HG02588 (cell line): Measurements from ENCODE around the gene WNT11.

ENCODE experiments used
- ATAC-seq: cut with Tn5 transposase; IDR thresholded peaks from one replicate; pipeline ENCODE4 v1.9.1; 2021; ENCODE audit warnings: mild to moderate bottlenecking, moderate library complexity; ENCODE audit not compliant: unreplicated experiment

WNT11 gene

DNA sequence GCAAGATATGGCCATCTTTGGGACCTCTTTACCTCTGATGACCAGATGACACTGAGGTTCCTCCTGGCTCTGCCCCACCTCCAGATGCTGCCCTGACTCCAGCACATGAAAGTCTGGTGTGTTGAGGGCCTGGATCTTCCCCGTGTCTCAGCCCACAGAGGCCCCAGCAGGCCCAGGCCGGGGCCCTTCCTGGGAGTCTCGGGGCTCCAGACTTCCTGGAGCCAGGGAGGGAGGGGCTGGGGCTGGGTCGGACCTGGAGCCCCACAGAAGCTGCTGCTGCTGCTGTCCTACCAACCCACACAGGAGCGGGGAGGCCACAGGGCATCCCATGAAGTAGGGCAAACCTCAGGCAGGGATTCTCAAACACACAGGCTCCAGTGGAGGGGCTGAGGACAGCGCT, 32.2 kb upstream of the WNT11 start:
- no peak for ATAC-seq

DNA sequence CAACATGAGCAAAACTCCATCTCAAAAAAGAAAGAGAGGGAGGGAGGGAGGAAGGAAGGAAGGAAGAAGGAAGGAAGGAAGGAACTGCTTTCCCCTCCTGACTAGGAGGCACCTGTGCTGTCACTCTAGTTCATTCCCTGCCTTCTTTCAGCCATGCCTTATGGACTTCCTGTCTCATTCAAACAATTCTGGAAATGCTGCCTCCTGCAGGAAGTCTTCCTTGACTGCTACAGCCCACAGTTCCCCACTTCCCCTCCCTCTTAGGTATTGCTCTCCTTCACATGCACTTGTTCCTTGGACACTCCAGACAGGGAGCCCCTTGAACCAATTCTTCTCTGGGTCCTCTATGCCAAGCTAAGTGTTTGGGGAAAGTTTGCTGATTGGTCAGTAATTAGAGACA, 31.6 kb upstream of the WNT11 start:
- ATAC-seq = no peak

DNA sequence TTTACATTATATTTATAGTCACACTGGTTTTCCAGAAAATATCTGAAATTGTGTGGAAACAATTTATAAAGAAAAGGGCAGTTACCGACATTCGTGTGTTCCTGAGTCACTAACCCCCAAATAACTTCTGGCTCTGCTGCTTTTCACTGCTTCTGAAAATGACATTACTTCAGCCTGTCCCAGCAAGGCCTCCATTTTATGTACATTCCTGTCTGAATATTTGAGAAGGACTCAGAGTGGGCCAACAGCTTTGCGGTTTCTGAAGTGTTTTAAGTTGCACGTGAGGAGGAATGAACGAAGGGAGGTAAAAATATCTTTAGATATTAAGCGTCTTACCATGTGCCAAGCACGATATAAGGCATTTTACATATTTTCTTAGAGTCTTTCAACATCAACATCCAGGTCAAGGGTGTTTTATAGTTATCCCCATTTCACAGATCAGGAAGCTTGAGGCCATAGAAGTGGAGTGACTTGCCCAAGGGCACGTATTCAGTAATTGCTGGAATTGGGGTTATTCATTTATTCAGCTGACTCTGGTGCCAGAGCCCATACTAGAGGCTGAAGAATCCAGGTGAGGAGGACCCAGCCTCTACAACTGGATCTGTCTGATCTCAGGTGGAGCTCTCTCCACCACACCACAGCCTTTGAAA, 30.8 kb upstream of the WNT11 start:
- no peak for ATAC-seq

- ATAC-seq = peak; percentile 18
Observed at GRCh38 chr11:76236092-76236999, 30.0 kb upstream of the WNT11 start.

DNA sequence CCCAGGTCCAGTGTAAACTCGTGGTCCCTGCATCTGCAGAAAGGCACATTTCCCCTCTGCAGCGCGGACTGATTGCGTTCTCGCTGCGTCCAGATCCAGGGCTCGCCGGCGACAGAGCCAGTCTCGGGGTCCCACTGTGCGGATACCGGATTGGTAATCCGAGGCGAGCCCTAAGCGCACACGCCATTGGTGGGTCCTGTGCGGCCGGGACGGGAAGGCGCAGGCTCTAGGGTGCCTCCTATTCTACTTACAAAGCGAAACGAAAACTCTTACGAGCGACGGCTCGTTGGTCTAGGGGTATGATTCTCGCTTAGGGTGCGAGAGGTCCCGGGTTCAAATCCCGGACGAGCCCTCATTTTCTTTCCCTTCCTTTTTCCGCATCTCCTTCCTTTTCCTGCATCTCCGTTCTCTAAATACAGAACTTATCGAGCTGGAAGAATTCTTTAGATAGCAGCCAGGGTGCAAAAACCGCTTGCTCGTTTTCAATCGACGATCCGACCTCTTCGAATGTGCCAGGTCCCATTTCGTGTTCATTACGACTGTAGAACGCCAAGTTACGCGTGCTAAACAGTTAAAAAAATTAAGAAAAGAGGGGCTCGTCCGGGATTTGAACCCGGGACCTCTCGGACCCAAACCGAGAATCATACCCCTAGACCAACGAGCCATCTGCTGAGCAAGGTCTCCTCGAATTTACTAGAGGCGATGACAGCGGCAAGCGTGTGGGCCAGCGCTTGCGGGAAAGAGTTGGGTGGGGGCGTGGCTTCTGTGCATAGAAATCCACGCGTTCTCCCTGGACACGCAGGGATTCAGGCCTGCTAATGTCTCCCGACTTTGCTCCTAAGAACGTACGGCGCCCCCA, 29.2 kb upstream of the WNT11 start:
- ATAC-seq = peak; percentile 65

GRCh38 chr11:76234416-76235232, 28.3 kb upstream of the WNT11 start:
- ATAC-seq = peak; percentile 2

DNA sequence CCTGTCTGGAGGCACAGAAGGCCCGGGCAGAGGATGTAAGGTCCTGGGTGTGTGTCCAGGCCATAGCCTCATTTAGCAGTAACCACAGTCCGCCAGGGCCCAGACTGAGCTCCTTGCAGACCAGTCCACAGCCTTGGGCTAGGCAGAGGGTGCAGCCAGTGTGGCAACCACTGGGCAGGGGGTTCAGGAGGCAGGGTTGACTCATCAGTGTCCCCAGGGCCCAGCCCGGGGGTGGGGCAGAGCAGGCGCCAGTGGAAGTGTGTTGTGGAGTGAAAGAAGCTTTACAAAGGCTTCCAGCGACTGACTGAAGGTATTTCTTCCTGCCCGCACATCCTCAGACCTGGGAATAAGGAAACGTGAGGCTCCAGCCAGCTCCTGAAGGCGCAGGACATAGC, 27.7 kb upstream of the WNT11 start:
- ATAC-seq = no peak

DNA sequence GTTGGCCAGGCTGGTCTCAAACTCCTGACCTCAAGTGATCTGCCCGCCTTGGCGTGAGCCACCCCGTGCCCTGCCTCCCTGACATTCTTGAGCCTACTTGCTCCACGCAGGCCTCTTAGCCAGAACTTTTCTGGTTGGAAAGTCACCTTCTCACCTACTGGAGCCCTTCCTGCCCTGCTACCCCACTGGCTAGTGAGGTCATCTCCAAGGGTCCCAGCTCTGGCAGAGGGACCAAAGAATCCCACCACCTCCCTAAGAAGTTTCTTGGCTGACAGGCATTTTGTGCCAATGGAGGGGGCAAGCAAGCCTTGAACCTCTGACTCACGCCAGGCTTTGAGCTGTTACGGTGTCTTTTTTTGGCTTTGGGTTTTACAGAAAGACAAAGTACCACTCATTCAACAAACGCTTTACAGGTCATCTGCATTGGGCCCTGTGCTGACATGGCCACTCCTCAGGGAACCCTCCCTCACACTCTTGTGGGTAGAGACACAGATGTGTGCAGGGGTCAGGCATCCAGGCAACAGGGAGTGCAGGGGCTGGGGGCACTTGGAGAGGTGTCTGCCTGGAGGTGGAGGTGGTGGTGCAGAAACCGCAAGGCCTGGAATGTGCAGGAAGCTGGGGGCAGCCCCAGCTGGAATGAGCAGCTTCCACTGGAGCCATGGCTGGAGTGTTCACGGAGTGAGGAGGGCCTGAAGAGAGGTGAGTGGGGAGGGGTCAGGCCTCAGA, 27.1 kb upstream of the WNT11 start:
- no peak for ATAC-seq

GRCh38 chr11:76232026-76232665, 25.8 kb upstream of the WNT11 start:
- no peak for ATAC-seq

DNA sequence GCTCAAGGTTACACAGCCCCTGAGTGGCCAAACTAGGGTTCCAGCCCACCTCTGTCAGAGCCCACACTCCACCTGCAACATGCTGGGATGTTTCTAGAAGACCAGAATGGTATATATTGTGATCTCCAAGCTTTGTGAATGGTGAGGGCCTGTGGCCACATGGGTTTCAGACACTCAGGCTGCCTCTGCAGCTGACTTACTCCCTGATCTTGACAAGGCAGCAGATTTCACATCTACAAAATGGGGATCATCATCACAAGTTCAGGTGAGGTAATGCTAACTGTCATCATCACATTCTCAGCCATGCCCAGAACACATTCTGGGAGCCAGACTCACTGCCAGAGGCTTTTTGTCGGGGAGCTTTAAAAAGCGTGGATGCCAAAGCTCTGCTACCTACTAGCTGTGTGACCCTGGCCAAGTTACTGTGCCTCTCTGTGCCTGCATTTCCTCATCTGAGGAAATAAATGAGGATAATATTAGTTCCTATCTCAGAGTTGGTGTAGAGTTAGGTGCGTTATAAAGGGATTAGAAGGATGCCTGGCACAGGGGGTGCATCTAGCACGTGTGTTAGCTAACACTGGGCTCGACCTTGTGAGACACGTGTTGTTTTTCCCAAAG, 24.9 kb upstream of the WNT11 start:
- no peak for ATAC-seq

DNA sequence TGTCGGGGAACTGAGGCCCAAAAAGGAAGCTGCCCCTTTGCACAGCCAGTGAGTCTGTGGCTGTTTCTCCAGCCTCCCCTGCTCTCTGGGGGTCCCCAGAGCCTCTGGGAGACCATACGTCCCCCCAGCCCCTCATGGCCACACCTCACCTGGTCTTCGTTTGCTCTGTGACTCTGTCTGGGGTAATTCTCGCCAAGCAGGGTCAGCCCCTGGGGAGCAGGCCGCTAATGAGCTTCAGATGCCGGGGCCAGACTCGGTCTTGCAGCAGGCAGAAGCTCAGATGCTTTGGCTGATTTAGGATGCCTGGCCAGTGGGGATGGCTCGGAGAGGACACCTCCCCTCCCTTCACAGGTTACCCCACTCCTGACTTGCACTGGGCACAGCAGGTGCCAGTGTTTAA, 24.1 kb upstream of the WNT11 start:
- ATAC-seq = no peak

DNA sequence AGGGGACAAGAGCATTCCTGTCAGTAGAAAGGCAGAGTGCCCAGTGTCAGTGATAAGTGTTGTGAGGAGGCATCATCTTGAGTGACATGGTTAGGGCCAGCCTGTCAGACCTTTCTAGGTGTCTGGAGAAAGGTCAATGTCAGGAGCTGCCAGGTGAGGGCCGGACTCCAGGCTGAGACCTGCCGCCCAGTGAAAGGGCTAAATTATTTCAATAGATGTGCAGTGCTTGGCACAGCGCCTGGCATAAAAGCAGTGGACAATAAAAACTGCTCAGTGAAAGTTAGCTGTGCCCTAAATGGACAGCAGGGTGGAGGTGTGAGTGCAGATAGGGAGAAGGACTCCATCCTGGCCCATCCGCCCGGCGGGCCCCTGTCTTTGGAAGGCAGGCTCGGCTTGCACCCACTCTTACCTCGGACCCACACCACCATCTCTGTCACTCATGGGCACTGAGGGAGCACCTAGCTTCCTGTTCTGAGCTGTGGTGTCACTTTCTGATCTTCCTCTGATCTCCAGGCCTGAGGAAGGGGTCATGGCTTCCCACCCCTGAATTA, 23.5 kb upstream of the WNT11 start:
- ATAC-seq = no peak

- ATAC-seq = no peak
Observed at GRCh38 chr11:76228875-76229149, 22.5 kb upstream of the WNT11 start.

DNA sequence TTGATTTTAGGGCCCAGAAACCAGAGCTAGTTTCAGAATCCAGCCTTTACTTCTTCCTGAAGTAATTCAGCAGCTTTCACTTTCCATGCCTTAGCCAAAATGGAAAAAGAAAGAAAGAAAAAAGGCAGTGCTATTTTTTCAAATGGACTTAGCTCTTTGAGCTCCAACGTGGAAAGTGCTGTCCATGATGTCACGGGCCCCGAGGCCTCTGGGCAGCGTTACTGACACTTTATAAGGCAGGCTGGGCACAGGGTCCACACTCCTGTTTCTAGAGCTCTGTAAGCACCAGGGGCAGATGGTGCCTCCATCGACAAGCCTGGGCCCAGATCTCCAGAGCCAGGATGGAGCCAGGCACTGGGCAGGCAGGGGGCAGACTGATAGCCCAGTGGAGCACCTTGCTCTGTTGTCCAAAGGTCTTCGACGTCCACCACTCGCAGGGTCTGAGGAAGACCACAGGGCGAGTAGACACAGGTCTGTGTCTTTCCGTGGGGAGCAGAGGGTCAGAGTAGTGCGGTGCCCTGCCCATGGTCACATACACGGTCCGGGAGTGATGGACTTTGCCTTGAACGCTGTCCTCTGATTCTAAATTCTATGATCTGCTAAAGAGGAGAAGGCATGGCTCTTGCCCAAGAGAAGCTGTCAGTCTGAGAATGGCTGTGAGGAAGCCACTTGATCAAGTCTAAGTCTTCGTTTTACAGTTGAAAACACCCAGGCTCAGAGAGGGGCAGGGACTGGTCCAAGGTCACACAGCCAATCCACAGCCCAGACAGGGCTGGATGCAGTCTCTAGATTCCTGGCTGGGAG, 22.0 kb upstream of the WNT11 start:
- no peak for ATAC-seq

GRCh38 chr11:76226626-76227025, 20.3 kb upstream of the WNT11 start:
- ATAC-seq = no peak

GRCh38 chr11:76225122-76225611, 18.9 kb upstream of the WNT11 start:
- ATAC-seq = no peak

GRCh38 chr11:76224461-76225121, 18.3 kb upstream of the WNT11 start:
- ATAC-seq = no peak
